DOHH2 (cell line): Measurements from ENCODE around the gene CEP131.

ENCODE experiments used
- H3F3A ChIP-seq: fragments of 200-600 bp; sonication (generic), shearing (Covaris generic); 2 replicates; pipeline ENCODE4 v1.6.0; 2016; ENCODE audit warnings: antibody characterized with exemption, mild to moderate bottlenecking; ENCODE audit not compliant: control insufficient read depth, insufficient read depth
- H3K27ac ChIP-seq: fragments of 200-600 bp; sonication (generic); 2 replicates; pipeline ENCODE4 v1.5.1; 2014; ENCODE audit warnings: low read depth, mild to moderate bottlenecking, low read length, moderate library complexity
- H3K27me3 ChIP-seq: fragments of 200-600 bp; sonication (generic); 2 replicates; pipeline ENCODE4 v1.6.1; 2014; ENCODE audit warnings: mild to moderate bottlenecking, low read length, mixed read lengths; ENCODE audit not compliant: control insufficient read depth
- H3K36me3 ChIP-seq: fragments of 200-600 bp; sonication (generic); 2 replicates; pipeline ENCODE4 v1.6.1; 2014; ENCODE audit warnings: mild to moderate bottlenecking, low read length, moderate library complexity, mixed read lengths; ENCODE audit not compliant: control insufficient read depth
- H3K4me1 ChIP-seq: fragments of 200-600 bp; sonication (generic); 2 replicates; pipeline ENCODE4 v1.6.1; 2014; ENCODE audit warnings: mild to moderate bottlenecking, low read length, mixed read lengths; ENCODE audit not compliant: control insufficient read depth
- H3K4me2 ChIP-seq: fragments of 200-600 bp; sonication (generic); 2 replicates; pipeline ENCODE4 v1.6.0; 2014; ENCODE audit warnings: mild to moderate bottlenecking, low read length, moderate library complexity
- H3K4me3 ChIP-seq: fragments of 200-600 bp; sonication (generic); 2 replicates; pipeline ENCODE4 v1.5.1; 2014; ENCODE audit warnings: mild to moderate bottlenecking, low read length, mixed read lengths
- H3K79me2 ChIP-seq: fragments of 200-600 bp; sonication (generic); 2 replicates; pipeline ENCODE4 v1.6.1; 2014; ENCODE audit warnings: mild to moderate bottlenecking, low read length, mixed read lengths; ENCODE audit not compliant: control insufficient read depth
- H3K9me2 ChIP-seq: fragments of 200-600 bp; sonication (generic); replicated peaks from 2 replicates; pipeline ENCODE4 v1.6.1; 2014; ENCODE audit warnings: mild to moderate bottlenecking, low read length, mixed read lengths; ENCODE audit not compliant: control insufficient read depth
- H3K9me3 ChIP-seq: fragments of 200-600 bp; sonication (generic); 2 replicates; pipeline ENCODE4 v1.6.1; 2014; ENCODE audit warnings: antibody characterized with exemption, low read length, mixed read lengths; ENCODE audit not compliant: control insufficient read depth, insufficient read depth
- H4K20me1 ChIP-seq: fragments of 200-600 bp; sonication (generic); 2 replicates; pipeline ENCODE4 v1.6.0; 2014; ENCODE audit warnings: low read depth, mild to moderate bottlenecking, antibody characterized with exemption, low read length, moderate library complexity; ENCODE audit not compliant: control insufficient read depth, insufficient read depth
- EZH2phosphoT487 ChIP-seq: fragments of 200-600 bp; sonication (generic); IDR thresholded peaks from 2 replicates; pipeline ENCODE4 v1.6.1; 2017; ENCODE audit warnings: borderline replicate concordance, mild to moderate bottlenecking, antibody characterized with exemption, low read length, moderate library complexity, mixed read lengths
- TF ChIP-seq, protein P1 (sequence below): fragments of 200-600 bp; sonication (generic); IDR thresholded peaks from one replicate; pipeline ENCODE4 v1.5.1; 2014; ENCODE audit warnings: antibody characterized with exemption, mild to moderate bottlenecking, low read depth, low read length; ENCODE audit not compliant: poor library complexity, severe bottlenecking

CEP131 gene

DNA sequence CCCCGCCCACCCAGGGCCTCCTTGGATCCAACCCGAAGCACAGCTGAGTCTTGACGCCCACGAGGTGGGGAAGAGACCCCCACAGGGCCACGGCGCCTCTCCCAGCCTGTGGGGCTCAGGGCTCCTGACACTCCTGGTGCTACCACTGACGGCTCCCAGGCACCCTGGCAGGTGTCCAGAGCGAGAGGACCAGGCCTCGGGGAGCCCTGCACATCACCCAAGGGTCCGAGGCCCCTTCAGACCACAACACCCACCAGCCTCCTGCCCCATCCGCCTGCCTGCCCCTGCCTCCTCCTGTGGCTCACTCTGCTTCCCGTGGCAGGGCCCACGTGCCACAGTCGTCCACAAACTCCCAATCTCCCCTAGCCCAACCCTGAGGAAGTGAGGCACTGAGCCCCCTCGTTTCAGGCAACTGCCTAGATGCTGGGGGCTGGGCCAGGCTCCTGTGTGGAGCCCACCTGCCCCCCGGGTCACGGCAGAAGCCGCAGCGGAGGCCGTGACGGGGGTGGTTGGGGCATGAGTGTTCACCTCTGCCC is 28.5 kb downstream of the CEP131 start:
- Histone ChIP-seq H3K4me3 (no peak overlapping the region), H3K4me1 (no peaks in the 10 kb centered on the region), H3K9me3 (no peaks in the 10 kb centered on the region), H4K20me1 (no peaks in the 10 kb centered on the region), H3K9me2 (no peaks in the 10 kb centered on the region), H3K27ac (no peak overlapping the region), H3K27me3 (no peaks in the 10 kb centered on the region), H3K36me3 (no peaks in the 10 kb centered on the region), H3K79me2 (no peaks in the 10 kb centered on the region), H3K4me2 (no peak overlapping the region), H3F3A (no peaks in the 10 kb centered on the region)
- no peak for TF ChIP-seq EZH2phosphoT487
- TF ChIP-seq, protein P1, sequence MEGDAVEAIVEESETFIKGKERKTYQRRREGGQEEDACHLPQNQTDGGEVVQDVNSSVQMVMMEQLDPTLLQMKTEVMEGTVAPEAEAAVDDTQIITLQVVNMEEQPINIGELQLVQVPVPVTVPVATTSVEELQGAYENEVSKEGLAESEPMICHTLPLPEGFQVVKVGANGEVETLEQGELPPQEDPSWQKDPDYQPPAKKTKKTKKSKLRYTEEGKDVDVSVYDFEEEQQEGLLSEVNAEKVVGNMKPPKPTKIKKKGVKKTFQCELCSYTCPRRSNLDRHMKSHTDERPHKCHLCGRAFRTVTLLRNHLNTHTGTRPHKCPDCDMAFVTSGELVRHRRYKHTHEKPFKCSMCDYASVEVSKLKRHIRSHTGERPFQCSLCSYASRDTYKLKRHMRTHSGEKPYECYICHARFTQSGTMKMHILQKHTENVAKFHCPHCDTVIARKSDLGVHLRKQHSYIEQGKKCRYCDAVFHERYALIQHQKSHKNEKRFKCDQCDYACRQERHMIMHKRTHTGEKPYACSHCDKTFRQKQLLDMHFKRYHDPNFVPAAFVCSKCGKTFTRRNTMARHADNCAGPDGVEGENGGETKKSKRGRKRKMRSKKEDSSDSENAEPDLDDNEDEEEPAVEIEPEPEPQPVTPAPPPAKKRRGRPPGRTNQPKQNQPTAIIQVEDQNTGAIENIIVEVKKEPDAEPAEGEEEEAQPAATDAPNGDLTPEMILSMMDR = no peak

DNA sequence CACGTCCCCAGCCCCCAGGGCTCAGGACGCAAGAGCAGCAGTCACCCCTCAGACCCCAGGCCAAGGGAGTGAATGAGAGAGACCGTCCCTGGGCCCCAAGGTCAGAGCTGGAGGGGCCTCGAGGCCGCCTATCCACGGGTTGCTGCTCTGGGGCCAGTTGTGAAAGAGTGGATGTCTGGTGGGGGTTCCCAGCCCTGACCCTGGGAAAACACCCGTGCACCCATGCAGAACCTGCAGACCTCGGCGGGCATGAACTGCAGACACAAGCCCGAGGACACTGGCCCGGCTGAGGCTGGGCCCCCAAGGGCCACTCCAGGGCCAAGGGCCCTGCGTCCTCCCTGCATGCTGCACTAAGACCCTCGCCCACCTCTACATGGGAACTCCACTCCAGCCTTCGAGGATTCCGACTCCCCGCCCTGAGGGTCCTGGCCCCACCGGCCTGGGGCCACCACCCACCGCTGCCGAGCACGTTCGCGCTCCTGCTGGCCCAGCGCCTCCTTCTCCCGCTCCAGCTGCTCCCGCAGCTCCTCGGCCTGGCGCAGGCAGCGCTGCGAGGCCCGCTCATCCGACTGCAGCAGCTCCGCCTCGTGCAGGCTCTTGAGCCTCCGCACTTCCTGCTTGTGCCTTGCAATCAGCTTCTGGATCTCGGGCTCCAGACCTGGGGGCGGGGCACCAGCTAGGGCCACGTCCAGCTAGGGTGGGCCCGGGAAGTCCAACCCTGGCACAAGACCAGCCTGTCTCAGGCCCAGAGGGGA is 29.1 kb downstream of the CEP131 start:
- Histone ChIP-seq H3K79me2 (no peaks in the 10 kb centered on the region), H3K9me3 (no peaks in the 10 kb centered on the region), H3K27me3 (no peaks in the 10 kb centered on the region), H3K4me1 (no peaks in the 10 kb centered on the region), H3F3A (no peaks in the 10 kb centered on the region), H3K4me2 (no peak overlapping the region), H3K27ac (no peak overlapping the region), H3K9me2 (no peaks in the 10 kb centered on the region), H3K4me3 (no peak overlapping the region), H4K20me1 (no peaks in the 10 kb centered on the region), H3K36me3 (no peaks in the 10 kb centered on the region)
- no peak for TF ChIP-seq EZH2phosphoT487
- TF ChIP-seq, protein P1 = no peak

DNA sequence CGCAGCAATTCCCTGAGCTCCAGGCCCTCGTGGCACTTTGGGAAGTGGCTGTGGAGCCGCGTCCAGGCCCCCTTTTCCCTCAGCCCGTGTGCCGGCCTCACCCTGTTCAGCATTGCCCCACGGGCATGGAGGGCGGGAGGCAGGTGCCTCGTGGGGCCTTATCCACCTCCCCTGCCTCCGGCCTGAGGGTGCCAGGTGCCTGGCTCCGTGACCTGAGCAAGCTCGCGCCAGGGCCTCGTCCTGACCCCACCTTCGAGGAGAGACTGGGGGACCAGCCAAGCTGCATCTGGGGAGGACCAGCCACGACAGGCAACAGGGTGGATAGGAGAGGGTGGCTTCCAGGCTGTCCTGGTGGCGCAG is 29.7 kb downstream of the CEP131 start:
- no peaks in the 10 kb centered on the region for H4K20me1 ChIP-seq
- H3K9me2 ChIP-seq = no peaks in the 10 kb centered on the region
- H3K4me1 ChIP-seq = no peaks in the 10 kb centered on the region
- no peaks in the 10 kb centered on the region for H3K79me2 ChIP-seq
- no peaks in the 10 kb centered on the region for H3K9me3 ChIP-seq
- H3K27me3 ChIP-seq = no peaks in the 10 kb centered on the region
- no peak overlapping the region for H3K4me3 ChIP-seq
- TF ChIP-seq, protein P1 = no peak
- no peak for TF ChIP-seq EZH2phosphoT487
- H3K27ac ChIP-seq = no peak overlapping the region
- H3K4me2 ChIP-seq = no peak overlapping the region
- H3K36me3 ChIP-seq = no peaks in the 10 kb centered on the region
- H3F3A ChIP-seq = no peaks in the 10 kb centered on the region
